Measurements from ENCODE around the gene PPM1H. TPM values are rescaled to one million over a fixed set of nuclear protein-coding genes. Genes with fewer than 3 reads are reported as not detected.

Gene PPM1H
- total RNA-seq, 1 experiment from 2014 or later = 37.1 TPM

DNA sequence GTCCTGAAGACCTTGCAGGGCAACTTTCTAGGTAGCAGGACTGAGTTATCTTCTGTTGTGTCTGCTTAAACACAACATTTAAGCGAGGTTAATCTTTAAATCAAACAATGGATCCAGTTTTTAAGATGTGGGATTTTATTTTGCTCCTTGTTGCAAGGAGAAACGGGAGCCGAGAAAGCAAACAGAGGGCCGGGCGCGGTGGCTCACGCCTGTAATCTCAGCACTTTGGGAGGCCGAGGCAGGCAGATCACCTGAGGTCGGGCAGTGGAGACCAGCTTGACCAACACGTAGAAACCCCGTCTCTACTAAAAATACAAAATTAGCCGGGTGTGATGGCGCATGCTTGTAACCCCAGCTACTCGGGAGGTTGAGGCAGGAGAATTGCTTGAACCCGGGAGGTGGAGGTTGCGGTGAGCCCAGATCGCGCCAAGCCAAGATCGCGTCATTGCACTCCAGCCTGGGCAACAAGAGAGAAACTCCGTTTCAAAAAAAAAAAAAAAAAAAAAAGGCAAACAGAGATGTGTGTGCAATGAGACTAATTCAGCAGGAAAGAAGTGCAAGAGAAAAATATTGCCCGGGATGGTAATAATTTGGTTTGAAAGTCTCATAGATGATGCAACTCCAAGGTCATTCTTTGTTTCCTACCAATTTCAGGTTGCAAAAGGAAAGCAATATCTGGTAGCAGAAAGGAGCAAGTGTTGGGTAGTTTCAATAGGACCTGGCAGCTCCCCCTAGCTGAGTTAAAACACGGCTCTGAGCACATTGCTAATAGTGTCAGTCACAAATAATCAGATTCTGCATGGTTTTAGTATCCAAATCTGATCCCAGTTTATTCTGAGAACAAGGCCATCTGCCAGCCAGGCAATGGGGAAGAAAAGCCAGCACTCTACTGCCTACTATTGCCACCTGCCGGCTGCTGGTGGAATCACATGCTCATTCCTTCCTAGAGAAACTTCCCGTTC, 141.4 kb downstream of the PPM1H start:
- peaks cover 33% of the 10 kb centered on the region for H3K4me1 Mint-ChIP-seq
- H3K4me3 Mint-ChIP-seq = no peak overlapping the region
- ATAC-seq = peak; percentile 59
- CTCF ChIA-PET = interaction anchor here (0.6 to 8.9 kb wide), 31 partner anchors 9 to 358 kb away, joined by 3 to 93 read pairs (median 4); partner anchors contain the start of gene PPM1H
- peak; percentile 86 for DNase-seq (ENCODE audit: low spot score)
- POLR2A ChIA-PET = interaction anchor here (2.1 kb wide), 1 partner anchor 190 kb away, joined by 11 read pairs; no protein-coding TSS in a partner anchor
- H3K27ac Mint-ChIP-seq = peak overlapping the region; percentile 11; the same call in 1 of the 2 replicates
- H3K27me3 Mint-ChIP-seq (ENCODE audit: low read depth) = no peaks in the 10 kb centered on the region
- H3K9me3 Mint-ChIP-seq = no peaks in the 10 kb centered on the region
- H3K36me3 Mint-ChIP-seq = no peaks in the 10 kb centered on the region
- TF ChIP-seq, protein P1, sequence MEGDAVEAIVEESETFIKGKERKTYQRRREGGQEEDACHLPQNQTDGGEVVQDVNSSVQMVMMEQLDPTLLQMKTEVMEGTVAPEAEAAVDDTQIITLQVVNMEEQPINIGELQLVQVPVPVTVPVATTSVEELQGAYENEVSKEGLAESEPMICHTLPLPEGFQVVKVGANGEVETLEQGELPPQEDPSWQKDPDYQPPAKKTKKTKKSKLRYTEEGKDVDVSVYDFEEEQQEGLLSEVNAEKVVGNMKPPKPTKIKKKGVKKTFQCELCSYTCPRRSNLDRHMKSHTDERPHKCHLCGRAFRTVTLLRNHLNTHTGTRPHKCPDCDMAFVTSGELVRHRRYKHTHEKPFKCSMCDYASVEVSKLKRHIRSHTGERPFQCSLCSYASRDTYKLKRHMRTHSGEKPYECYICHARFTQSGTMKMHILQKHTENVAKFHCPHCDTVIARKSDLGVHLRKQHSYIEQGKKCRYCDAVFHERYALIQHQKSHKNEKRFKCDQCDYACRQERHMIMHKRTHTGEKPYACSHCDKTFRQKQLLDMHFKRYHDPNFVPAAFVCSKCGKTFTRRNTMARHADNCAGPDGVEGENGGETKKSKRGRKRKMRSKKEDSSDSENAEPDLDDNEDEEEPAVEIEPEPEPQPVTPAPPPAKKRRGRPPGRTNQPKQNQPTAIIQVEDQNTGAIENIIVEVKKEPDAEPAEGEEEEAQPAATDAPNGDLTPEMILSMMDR (IDR thresholded peaks at IDR 0.05) = peak; percentile 90
- TF ChIP-seq TEAD4 (CRISPR knock-in tag; IDR thresholded peaks at IDR 0.05) = no peak

DNA sequence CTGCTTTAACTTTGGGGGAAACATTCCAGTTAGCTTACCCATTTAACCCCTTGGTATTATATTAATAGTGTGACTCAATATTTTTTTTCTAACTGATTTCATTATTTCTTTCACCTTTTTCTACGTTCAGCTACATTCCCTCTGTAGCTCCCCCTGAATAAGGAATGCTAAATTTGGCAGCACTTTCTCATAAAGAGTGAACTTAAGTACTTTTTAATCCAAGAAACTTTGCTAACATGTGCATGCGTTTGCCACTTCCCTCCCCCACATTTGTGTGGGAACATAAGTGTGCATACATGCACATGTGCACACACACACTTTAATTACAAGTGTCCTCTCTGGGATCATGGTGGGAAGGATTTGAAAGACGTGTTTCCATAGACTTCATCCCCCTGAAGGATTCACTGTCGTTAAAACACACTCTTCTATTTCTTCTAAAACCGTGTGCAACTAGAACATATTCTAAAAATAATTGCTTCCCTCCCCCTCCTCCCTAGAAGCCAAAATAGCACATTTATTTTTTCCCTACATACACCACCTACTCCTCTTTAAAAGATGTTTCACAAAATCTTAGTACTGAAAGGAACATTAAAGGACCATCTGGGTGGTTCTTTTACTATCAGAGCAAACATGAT, 142.6 kb downstream of the PPM1H start:
- POLR2A ChIA-PET = no interaction called here

More for the DNA sequence above, 142.6 kb downstream of the PPM1H start:
- TF ChIP-seq, protein P2, sequence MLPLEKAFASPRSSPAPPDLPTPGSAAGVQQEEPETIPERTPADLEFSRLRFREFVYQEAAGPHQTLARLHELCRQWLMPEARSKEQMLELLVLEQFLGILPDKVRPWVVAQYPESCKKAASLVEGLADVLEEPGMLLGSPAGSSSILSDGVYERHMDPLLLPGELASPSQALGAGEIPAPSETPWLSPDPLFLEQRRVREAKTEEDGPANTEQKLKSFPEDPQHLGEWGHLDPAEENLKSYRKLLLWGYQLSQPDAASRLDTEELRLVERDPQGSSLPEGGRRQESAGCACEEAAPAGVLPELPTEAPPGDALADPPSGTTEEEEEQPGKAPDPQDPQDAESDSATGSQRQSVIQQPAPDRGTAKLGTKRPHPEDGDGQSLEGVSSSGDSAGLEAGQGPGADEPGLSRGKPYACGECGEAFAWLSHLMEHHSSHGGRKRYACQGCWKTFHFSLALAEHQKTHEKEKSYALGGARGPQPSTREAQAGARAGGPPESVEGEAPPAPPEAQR (CRISPR knock-in tag; IDR thresholded peaks at IDR 0.05) = no peak
- TF ChIP-seq FOXP1 (CRISPR knock-in tag; IDR thresholded peaks at IDR 0.05; ENCODE audit: borderline replicate concordance) = no peak
- no peak for TF ChIP-seq GTF2I (CRISPR knock-in tag; conservative IDR thresholded peaks at IDR 0.05)
- TF ChIP-seq ETV6 (CRISPR knock-in tag; IDR thresholded peaks at IDR 0.05) = no peak
- no peak for TF ChIP-seq KAT7 (CRISPR knock-in tag; IDR thresholded peaks at IDR 0.05; ENCODE audit: borderline replicate concordance)
- TF ChIP-seq, protein P3, sequence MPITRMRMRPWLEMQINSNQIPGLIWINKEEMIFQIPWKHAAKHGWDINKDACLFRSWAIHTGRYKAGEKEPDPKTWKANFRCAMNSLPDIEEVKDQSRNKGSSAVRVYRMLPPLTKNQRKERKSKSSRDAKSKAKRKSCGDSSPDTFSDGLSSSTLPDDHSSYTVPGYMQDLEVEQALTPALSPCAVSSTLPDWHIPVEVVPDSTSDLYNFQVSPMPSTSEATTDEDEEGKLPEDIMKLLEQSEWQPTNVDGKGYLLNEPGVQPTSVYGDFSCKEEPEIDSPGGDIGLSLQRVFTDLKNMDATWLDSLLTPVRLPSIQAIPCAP (CRISPR knock-in tag; IDR thresholded peaks at IDR 0.05) = no peak
- no peak for TF ChIP-seq ELF4 (CRISPR knock-in tag; IDR thresholded peaks at IDR 0.05; ENCODE audit: low read depth)
- TF ChIP-seq, protein P4, sequence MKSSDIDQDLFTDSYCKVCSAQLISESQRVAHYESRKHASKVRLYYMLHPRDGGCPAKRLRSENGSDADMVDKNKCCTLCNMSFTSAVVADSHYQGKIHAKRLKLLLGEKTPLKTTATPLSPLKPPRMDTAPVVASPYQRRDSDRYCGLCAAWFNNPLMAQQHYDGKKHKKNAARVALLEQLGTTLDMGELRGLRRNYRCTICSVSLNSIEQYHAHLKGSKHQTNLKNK (CRISPR knock-in tag; IDR thresholded peaks at IDR 0.05) = no peak
- TF ChIP-seq, protein P1 (IDR thresholded peaks at IDR 0.05) = no peak
- no peak for TF ChIP-seq ZNF396 (CRISPR knock-in tag; IDR thresholded peaks at IDR 0.05; ENCODE audit: borderline replicate concordance)
- TF ChIP-seq, protein P5, sequence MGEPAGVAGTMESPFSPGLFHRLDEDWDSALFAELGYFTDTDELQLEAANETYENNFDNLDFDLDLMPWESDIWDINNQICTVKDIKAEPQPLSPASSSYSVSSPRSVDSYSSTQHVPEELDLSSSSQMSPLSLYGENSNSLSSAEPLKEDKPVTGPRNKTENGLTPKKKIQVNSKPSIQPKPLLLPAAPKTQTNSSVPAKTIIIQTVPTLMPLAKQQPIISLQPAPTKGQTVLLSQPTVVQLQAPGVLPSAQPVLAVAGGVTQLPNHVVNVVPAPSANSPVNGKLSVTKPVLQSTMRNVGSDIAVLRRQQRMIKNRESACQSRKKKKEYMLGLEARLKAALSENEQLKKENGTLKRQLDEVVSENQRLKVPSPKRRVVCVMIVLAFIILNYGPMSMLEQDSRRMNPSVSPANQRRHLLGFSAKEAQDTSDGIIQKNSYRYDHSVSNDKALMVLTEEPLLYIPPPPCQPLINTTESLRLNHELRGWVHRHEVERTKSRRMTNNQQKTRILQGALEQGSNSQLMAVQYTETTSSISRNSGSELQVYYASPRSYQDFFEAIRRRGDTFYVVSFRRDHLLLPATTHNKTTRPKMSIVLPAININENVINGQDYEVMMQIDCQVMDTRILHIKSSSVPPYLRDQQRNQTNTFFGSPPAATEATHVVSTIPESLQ (CRISPR knock-in tag; IDR thresholded peaks at IDR 0.05) = no peak
- no peak for TF ChIP-seq CBFB (CRISPR knock-in tag; IDR thresholded peaks at IDR 0.05; ENCODE audit: low read depth)
- TF ChIP-seq, protein P6, sequence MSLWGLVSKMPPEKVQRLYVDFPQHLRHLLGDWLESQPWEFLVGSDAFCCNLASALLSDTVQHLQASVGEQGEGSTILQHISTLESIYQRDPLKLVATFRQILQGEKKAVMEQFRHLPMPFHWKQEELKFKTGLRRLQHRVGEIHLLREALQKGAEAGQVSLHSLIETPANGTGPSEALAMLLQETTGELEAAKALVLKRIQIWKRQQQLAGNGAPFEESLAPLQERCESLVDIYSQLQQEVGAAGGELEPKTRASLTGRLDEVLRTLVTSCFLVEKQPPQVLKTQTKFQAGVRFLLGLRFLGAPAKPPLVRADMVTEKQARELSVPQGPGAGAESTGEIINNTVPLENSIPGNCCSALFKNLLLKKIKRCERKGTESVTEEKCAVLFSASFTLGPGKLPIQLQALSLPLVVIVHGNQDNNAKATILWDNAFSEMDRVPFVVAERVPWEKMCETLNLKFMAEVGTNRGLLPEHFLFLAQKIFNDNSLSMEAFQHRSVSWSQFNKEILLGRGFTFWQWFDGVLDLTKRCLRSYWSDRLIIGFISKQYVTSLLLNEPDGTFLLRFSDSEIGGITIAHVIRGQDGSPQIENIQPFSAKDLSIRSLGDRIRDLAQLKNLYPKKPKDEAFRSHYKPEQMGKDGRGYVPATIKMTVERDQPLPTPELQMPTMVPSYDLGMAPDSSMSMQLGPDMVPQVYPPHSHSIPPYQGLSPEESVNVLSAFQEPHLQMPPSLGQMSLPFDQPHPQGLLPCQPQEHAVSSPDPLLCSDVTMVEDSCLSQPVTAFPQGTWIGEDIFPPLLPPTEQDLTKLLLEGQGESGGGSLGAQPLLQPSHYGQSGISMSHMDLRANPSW (CRISPR knock-in tag; conservative IDR thresholded peaks at IDR 0.05; ENCODE audit: low read depth) = no peak
- Mint-ChIP-seq H3K27me3 (ENCODE audit: low read depth) (no peaks in the 10 kb centered on the region), H3K27ac (no peak overlapping the region), H3K4me1 (peaks cover 34% of the 10 kb centered on the region), H3K36me3 (no peaks in the 10 kb centered on the region), H3K4me3 (no peak overlapping the region), H3K9me3 (no peaks in the 10 kb centered on the region)
- CTCF ChIA-PET = interaction anchor here (1.1 kb wide), 1 partner anchor 211 kb away, joined by 3 read pairs; no protein-coding TSS in a partner anchor
- DNase-seq (ENCODE audit: low spot score) = no peak
- no peak for ATAC-seq

Data from WTC11 (cell line).